RKO (cell line): Measurements from ENCODE around the gene GDF11.

Experiments
- DNase-seq: peaks from one replicate; pipeline ENCODE4 v3.0.0-alpha.2; 2016; ENCODE audit warnings: low spot score

The GDF11 gene

GRCh38 chr12:55707219-55707671 lies 35.7 kb upstream of the GDF11 start:
- no peak for DNase-seq

GRCh38 chr12:55707841-55708694 lies 34.9 kb upstream of the GDF11 start, which contains the start of gene ITGA7:
TSS of gene ITGA7 (minus strand) at chr12:55707904. CDS start at chr12:55707682, 222 bp downstream.
- DNase-seq: no peak

- DNase-seq: no peak
Observed at GRCh38 chr12:55708695-55709233, 34.2 kb upstream of the GDF11 start.

- no peak for DNase-seq
Observed at GRCh38 chr12:55711786-55712553, 31.0 kb upstream of the GDF11 start.

- DNase-seq: no peak
Observed at GRCh38 chr12:55712700-55713415, 30.1 kb upstream of the GDF11 start.

GRCh38 chr12:55713721-55714120 lies 29.2 kb upstream of the GDF11 start:
- DNase-seq: peak; percentile 86

GRCh38 chr12:55715169-55715764 lies 27.7 kb upstream of the GDF11 start:
- DNase-seq: no peak

- DNase-seq: peak; percentile 91
Observed at GRCh38 chr12:55715833-55716581, 26.9 kb upstream of the GDF11 start, which contains the start of gene BLOC1S1. TSS of gene BLOC1S1 (plus strand) at chr12:55716046. CDS start at chr12:55716052, 6 bp downstream.

- no peak for DNase-seq
Observed at GRCh38 chr12:55716582-55716957, 26.4 kb upstream of the GDF11 start.

- DNase-seq: peak; percentile 84
Observed at GRCh38 chr12:55717011-55718007, 25.6 kb upstream of the GDF11 start.

- DNase-seq: no peak
Observed at GRCh38 chr12:55718015-55718414, 24.9 kb upstream of the GDF11 start.

- DNase-seq: no peak
Observed at GRCh38 chr12:55718624-55719275, 24.2 kb upstream of the GDF11 start.

- no peak for DNase-seq
Observed at GRCh38 chr12:55719371-55719770, 23.6 kb upstream of the GDF11 start.

GRCh38 chr12:55720071-55720564 lies 22.8 kb upstream of the GDF11 start, which contains the start of gene RDH5:
TSS of gene RDH5 (plus strand) at chr12:55720393. CDS start at chr12:55721185, 792 bp downstream.
- no peak for DNase-seq

GRCh38 chr12:55720894-55721444 lies 22.0 kb upstream of the GDF11 start:
- peak; percentile 97 for DNase-seq

- DNase-seq: no peak
Observed at GRCh38 chr12:55721601-55722213, 21.2 kb upstream of the GDF11 start.

GRCh38 chr12:55722948-55723347 lies 20.0 kb upstream of the GDF11 start:
- no peak for DNase-seq
